Vagina (tissue), 2 donors: Measurements from ENCODE around the gene ABO. TPM values are rescaled to one million over a fixed set of nuclear protein-coding genes. Genes with fewer than 3 reads are reported as not detected.

Experiments used
- DNase-seq, 2 donors: peaks; one replicate each; pipeline ENCODE4 v3.0.0-alpha.2; 2017; ENCODE audit errors: extremely low spot score in 2 of 2
- H3K27ac ChIP-seq: fragments of 200-600 bp; sonication (generic); one replicate; pipeline ENCODE4 v1.5.1; 2019
- H3K27me3 ChIP-seq: fragments of 200-600 bp; sonication (generic); one replicate; pipeline ENCODE4 v1.5.1; 2019
- H3K36me3 ChIP-seq, 2 donors: fragments of 200-600 bp; sonication (generic); one replicate each; pipeline ENCODE4 v1.5.1; 2017 to 2019
- H3K4me1 ChIP-seq: fragments of 200-600 bp; sonication (generic); one replicate; pipeline ENCODE4 v1.5.1; 2019
- H3K4me3 ChIP-seq, 2 donors: fragments of 200-600 bp; sonication (generic); 1 replicate in 1 of 2; 2 replicates in 1 of 2; pipeline ENCODE4 v1.5.1; 2016 to 2019
- H3K9me3 ChIP-seq: fragments of 200-600 bp; sonication (generic); one replicate; pipeline ENCODE4 v1.5.1; 2019
- POLR2A ChIP-seq, 2 donors: fragments of 450-650 bp; IDR thresholded peaks; one replicate each; pipeline ENCODE4 v1.6.1; 2017; ENCODE audit warnings: antibody characterized with exemption in 2 of 2, mild to moderate bottlenecking in 2 of 2, moderate library complexity in 2 of 2
- POLR2AphosphoS5 ChIP-seq, 2 donors: sonication (generic); formaldehyde crosslinking; IDR thresholded peaks; one replicate each; pipeline ENCODE4 v1.9.0; 2017; ENCODE audit warnings: antibody characterized with exemption in 2 of 2, mild to moderate bottlenecking in 2 of 2, low read depth in 1 of 2; ENCODE audit not compliant: insufficient read depth in 1 of 2
- intact Hi-C: fragments of 100-400 bp; cut with DNase I; formaldehyde crosslinking; loops from one replicate; pipeline ENCODE4 v1.15.1; 2023
- total RNA-seq: library from RNA; depleted of rRNA; stranded (reverse); fragments of >200 nt; gene quantifications from one replicate; pipeline ENCODE4 v1.2.3, GENCODE V29; 2016
- TF ChIP-seq, protein P1 (sequence below), 3 experiments: fragments of 450-650 bp in 2 of 3; fragments of 200-600 bp in 1 of 3; sonication (generic) in 1 of 3; IDR thresholded peaks; one replicate each; pipeline ENCODE4 v1.5.1; 2017 to 2019; ENCODE audit warnings: antibody characterized with exemption in 3 of 3, mild to moderate bottlenecking in 2 of 3, moderate library complexity in 2 of 3

The ABO gene
- total RNA-seq, 1 donor from 2014 or later: 17.2 TPM

DNA sequence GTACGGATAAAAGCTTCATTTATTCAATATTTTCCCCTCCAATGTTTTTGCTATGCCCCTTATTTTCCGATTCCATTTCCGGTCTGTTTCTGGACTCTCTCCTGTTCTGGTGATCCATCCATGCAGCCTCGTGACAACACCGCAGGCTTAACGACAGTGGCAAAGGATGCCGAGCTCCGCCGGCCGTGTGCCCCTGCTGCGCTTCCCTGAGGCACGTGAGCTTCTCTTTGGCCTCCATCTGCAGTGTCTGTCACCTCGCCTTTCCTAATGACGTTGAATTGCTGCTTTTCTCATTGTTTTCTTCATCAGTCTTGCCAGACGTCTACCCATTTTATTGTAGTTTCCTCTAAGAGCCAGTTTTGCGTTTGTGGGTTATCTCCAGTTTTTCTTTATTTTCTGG lies 32.3 kb upstream of the ABO start:
- H3K27ac ChIP-seq: no peak overlapping the region
- H3K36me3 ChIP-seq: no peaks in the 10 kb centered on the region
- no peak for TF ChIP-seq POLR2AphosphoS5 (IDR thresholded peaks at IDR 0.05; ENCODE audit: insufficient read depth in 1 of 2, low read depth in 1 of 2)
- TF ChIP-seq, protein P1, sequence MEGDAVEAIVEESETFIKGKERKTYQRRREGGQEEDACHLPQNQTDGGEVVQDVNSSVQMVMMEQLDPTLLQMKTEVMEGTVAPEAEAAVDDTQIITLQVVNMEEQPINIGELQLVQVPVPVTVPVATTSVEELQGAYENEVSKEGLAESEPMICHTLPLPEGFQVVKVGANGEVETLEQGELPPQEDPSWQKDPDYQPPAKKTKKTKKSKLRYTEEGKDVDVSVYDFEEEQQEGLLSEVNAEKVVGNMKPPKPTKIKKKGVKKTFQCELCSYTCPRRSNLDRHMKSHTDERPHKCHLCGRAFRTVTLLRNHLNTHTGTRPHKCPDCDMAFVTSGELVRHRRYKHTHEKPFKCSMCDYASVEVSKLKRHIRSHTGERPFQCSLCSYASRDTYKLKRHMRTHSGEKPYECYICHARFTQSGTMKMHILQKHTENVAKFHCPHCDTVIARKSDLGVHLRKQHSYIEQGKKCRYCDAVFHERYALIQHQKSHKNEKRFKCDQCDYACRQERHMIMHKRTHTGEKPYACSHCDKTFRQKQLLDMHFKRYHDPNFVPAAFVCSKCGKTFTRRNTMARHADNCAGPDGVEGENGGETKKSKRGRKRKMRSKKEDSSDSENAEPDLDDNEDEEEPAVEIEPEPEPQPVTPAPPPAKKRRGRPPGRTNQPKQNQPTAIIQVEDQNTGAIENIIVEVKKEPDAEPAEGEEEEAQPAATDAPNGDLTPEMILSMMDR (IDR thresholded peaks at IDR 0.05): no peak
- TF ChIP-seq POLR2A (IDR thresholded peaks at IDR 0.05): no peak
- H3K9me3 ChIP-seq: no peaks in the 10 kb centered on the region
- DNase-seq: no peak
- H3K4me3 ChIP-seq: no peak overlapping the region
- H3K4me1 ChIP-seq: no peaks in the 10 kb centered on the region
- intact Hi-C loops: no loop called here
- no peaks in the 10 kb centered on the region for H3K27me3 ChIP-seq

DNA sequence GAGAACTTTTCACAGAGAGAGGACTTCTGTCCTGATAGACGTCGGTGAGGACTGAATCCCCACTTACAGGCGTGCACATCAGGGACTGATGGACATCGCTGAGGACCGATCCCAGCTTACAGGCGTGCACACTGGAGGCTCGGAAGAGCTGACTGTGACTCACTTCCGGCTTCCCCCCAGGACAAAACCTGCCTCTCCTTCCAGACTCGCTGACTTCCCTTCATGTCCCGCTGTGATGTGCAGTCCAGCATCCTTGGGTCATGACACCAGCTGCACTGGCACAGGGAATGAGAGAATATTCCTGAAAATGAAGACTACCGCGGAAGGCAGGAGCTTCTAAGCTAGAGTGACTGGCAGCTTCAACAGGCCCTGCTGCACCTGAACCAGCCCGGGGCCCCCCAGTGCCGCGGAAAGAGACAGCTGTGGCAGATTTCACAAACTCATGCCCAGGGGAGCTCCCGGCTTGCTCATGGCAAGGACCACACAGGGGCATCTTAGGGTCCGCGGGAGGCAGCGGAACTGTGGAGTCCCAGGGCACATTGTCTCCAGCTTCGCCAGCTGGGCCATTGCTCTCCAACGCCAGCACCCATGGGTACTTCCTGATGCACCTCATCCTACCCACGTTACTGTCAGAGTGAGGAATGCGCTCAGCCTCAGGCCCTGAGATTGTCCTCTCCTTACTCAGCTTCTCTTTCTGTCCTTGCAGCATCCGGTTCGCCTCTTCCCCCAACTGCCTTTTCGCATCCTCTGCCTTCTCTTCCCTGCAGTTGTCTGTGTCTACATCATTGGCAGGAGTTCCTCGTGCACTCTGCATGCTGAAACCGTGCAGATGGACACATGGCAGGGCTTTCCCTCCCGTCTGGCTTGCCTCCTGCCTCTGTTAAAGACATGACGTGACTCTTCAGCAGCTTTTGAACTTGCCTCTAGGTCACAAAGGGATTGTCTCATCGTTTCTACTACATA lies 31.5 kb upstream of the ABO start:
- H3K36me3 ChIP-seq: no peaks in the 10 kb centered on the region
- TF ChIP-seq, protein P1 (IDR thresholded peaks at IDR 0.05): no peak
- TF ChIP-seq POLR2AphosphoS5 (IDR thresholded peaks at IDR 0.05; ENCODE audit: insufficient read depth in 1 of 2, low read depth in 1 of 2): no peak
- TF ChIP-seq POLR2A (IDR thresholded peaks at IDR 0.05): no peak
- no peaks in the 10 kb centered on the region for H3K27me3 ChIP-seq
- H3K27ac ChIP-seq: no peak overlapping the region
- DNase-seq: no peak
- no peaks in the 10 kb centered on the region for H3K9me3 ChIP-seq
- no peak overlapping the region for H3K4me3 ChIP-seq
- intact Hi-C loops: no loop called here
- H3K4me1 ChIP-seq: no peaks in the 10 kb centered on the region

DNA sequence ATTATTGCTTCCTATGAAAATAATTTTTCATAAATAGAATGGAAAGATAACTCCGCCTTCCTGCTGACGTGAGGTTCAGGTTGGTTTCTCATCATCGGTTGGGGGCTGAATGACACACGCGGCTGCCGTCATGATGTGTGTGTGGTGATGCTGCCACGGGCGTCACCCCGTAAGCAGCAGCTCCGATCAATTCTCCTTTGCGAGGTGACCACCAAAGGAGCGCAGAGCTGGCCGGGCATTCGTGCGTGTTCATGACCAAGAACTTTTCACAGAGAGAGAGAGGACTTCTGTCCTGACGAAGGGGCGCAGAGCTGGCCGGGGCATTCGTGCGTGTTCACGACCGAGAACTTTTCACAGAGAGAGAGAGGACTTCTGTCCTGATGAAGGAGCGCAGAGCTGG lies 30.7 kb upstream of the ABO start:
- no peak for DNase-seq
- H3K4me1 ChIP-seq: no peaks in the 10 kb centered on the region
- H3K9me3 ChIP-seq: no peaks in the 10 kb centered on the region
- no peak overlapping the region for H3K27ac ChIP-seq
- H3K27me3 ChIP-seq: no peaks in the 10 kb centered on the region
- TF ChIP-seq POLR2A (IDR thresholded peaks at IDR 0.05) (no peak), POLR2AphosphoS5 (IDR thresholded peaks at IDR 0.05; ENCODE audit: insufficient read depth in 1 of 2, low read depth in 1 of 2) (no peak)
- TF ChIP-seq, protein P1 (IDR thresholded peaks at IDR 0.05): no peak
- H3K36me3 ChIP-seq: no peaks in the 10 kb centered on the region
- H3K4me3 ChIP-seq: no peak overlapping the region
- intact Hi-C loops: no loop called here

DNA sequence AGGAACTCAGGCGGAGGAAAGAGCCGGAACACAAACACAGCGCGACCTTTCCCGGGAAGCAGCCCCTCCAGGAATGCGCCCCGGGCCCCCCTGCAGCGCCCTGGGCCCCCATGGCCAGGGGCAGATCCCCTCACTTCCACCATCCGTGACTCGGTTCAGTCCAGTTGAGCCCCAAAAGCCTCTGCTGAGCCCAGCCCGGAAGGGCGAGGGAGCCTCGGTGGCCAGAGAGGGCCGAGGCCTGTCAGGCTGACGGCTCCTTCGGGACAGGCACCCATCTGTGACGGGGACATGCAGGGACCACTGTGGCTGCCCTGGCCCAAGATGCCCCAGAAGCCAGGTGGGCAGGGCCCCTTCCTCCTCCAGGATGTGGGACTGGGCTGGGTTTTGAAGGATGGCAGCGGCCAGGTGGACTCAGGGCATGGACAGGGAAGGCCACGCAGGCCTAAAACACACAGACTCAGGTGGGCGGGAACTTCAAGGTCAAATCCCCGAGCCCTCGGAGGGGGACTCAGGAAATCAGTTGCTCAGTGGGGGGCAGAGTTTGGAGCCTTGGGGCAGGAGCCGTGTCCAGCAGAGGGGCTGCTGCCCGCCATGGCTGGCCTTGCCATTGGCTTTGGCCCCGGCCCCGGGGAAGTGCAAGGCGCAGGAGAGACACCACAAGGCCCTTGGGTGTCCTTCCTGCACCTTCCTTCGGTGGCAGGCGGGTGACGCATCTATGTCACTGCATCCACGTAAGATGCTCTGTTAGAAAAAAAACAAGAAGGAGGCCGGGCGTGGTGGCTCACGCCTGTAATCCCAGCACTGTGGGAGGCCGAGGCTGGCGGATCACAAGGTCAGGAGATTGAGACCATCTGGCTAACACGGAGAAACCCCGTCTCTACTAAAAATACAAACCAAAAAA lies 29.7 kb upstream of the ABO start:
- intact Hi-C loops: no loop called here
- H3K4me3 ChIP-seq: no peak overlapping the region
- H3K4me1 ChIP-seq: no peaks in the 10 kb centered on the region
- DNase-seq: no peak
- no peak overlapping the region for H3K27ac ChIP-seq
- TF ChIP-seq POLR2A (IDR thresholded peaks at IDR 0.05): no peak
- H3K27me3 ChIP-seq: no peaks in the 10 kb centered on the region
- no peaks in the 10 kb centered on the region for H3K36me3 ChIP-seq
- H3K9me3 ChIP-seq: no peaks in the 10 kb centered on the region

DNA sequence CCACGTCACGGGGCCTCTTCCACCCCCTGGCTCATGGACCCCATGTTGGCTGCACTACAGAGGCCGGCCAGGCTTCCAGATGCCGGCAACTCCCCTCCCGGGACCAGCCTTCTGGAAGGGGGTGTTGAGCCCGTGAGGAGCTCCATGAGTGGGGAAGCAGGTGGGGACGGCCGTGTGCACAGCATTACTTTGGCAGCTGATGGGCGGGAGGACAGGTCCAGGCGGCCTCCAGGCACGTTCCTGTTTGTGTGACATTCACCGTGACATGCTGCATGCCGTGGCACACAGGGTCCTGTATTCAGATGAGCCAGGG lies 29.1 kb upstream of the ABO start:
- no peak for TF ChIP-seq POLR2A (IDR thresholded peaks at IDR 0.05)
- TF ChIP-seq, protein P1 (IDR thresholded peaks at IDR 0.05): no peak
- no peak for TF ChIP-seq POLR2AphosphoS5 (IDR thresholded peaks at IDR 0.05; ENCODE audit: insufficient read depth in 1 of 2, low read depth in 1 of 2)
- Histone ChIP-seq H3K4me1 (no peaks in the 10 kb centered on the region), H3K36me3 (no peaks in the 10 kb centered on the region), H3K27ac (no peak overlapping the region), H3K27me3 (no peaks in the 10 kb centered on the region), H3K9me3 (no peaks in the 10 kb centered on the region), H3K4me3 (no peak overlapping the region)
- no peak for DNase-seq
- intact Hi-C loops: no loop called here
